HepG2 (cell line): Measurements from ENCODE around the gene LSM12. TPM values are rescaled to one million over a fixed set of nuclear protein-coding genes. Genes with fewer than 3 reads are reported as not detected.

ENCODE experiments used
- AGO1 ChIP-seq: fragments of 200-400 bp; formaldehyde crosslinking; IDR thresholded peaks from 2 replicates; pipeline ENCODE4 v1.6.1; 2017; ENCODE audit warnings: mild to moderate bottlenecking, low read depth, low read length, moderate library complexity; ENCODE audit not compliant: poor library complexity, severe bottlenecking
- CCDC6 ChIP-seq: sonication (generic); formaldehyde crosslinking; IDR thresholded peaks from 2 replicates; pipeline ENCODE4 v1.8.1; 2022; ENCODE audit warnings: mild to moderate bottlenecking, missing genetic modification reagents, moderate library complexity
- GATAD2A ChIP-seq: IDR thresholded peaks from 2 replicates; pipeline ENCODE4 v1.6.1; 2016
- HMG20B ChIP-seq: conservative IDR thresholded peaks from 2 replicates; pipeline ENCODE4 v1.6.1; 2016; ENCODE audit warnings: missing genetic modification reagents, missing compliant biosample characterization
- HNF4G ChIP-seq, 2 experiments: sonication (generic) in 1 of 2; formaldehyde crosslinking in 1 of 2; IDR thresholded peaks; 2 replicates each; pipeline versions ENCODE4 v1.4.0 to v1.6.1; 2011 to 2020; ENCODE audit warnings: borderline replicate concordance in 2 of 2, low read depth in 2 of 2, mild to moderate bottlenecking in 2 of 2, low read length in 1 of 2, missing genetic modification reagents in 1 of 2, moderate library complexity in 1 of 2
- IRF2 ChIP-seq: IDR thresholded peaks from 2 replicates; pipeline ENCODE4 v1.6.1; 2018; ENCODE audit warnings: missing genetic modification reagents, missing compliant biosample characterization
- KAT8 ChIP-seq: IDR thresholded peaks from 2 replicates; pipeline ENCODE4 v1.6.1; 2016; ENCODE audit warnings: missing genetic modification reagents, missing compliant biosample characterization
- KDM1A ChIP-seq: IDR thresholded peaks from 2 replicates; pipeline ENCODE4 v1.6.1; 2016; ENCODE audit warnings: missing compliant biosample characterization
- KLF13 ChIP-seq: sonication (generic); formaldehyde crosslinking; IDR thresholded peaks from 2 replicates; pipeline ENCODE4 v1.4.0; 2020; ENCODE audit warnings: mild to moderate bottlenecking, missing genetic modification reagents
- LCORL ChIP-seq, 2 experiments: fragments of 450-650 bp in 1 of 2; sonication (generic) in 1 of 2; formaldehyde crosslinking in 1 of 2; IDR thresholded peaks; 2 replicates each; pipeline versions ENCODE4 v1.5.0 to v1.6.1; 2017 to 2020; ENCODE audit warnings: antibody characterized with exemption in 1 of 2, missing genetic modification reagents in 1 of 2
- MAFG ChIP-seq: sonication (generic); formaldehyde crosslinking; IDR thresholded peaks from 2 replicates; pipeline ENCODE4 v1.5.1; 2020; ENCODE audit warnings: mild to moderate bottlenecking, missing genetic modification reagents
- MBD4 ChIP-seq: IDR thresholded peaks from 2 replicates; pipeline ENCODE4 v1.6.1; 2012; ENCODE audit warnings: low read length, inconsistent platforms, borderline replicate concordance
- MBNL3 ChIP-seq: fragments of 250-450 bp; sonication (Bioruptor Pico); conservative IDR thresholded peaks from 2 replicates; pipeline ENCODE4 v1.8.0; 2022; ENCODE audit warnings: mild to moderate bottlenecking, inconsistent platforms
- MEIS1 ChIP-seq: sonication (generic); formaldehyde crosslinking; IDR thresholded peaks from 2 replicates; pipeline ENCODE4 v1.9.0; 2021; ENCODE audit warnings: mild to moderate bottlenecking, missing genetic modification reagents, moderate library complexity, borderline replicate concordance
- RARA ChIP-seq: IDR thresholded peaks from 2 replicates; pipeline ENCODE4 v1.6.1; 2016; ENCODE audit warnings: missing genetic modification reagents, missing compliant biosample characterization
- SMAD1 ChIP-seq: sonication (generic); formaldehyde crosslinking; IDR thresholded peaks from 2 replicates; pipeline ENCODE4 v1.4.0; 2020; ENCODE audit warnings: missing genetic modification reagents, low read depth, mild to moderate bottlenecking, borderline replicate concordance
- TBX3 ChIP-seq: fragments of 450-650 bp; IDR thresholded peaks from 2 replicates; pipeline ENCODE4 v1.6.1; 2017; ENCODE audit warnings: antibody characterized with exemption, mild to moderate bottlenecking, inconsistent platforms, borderline replicate concordance
- ZBTB1 ChIP-seq: sonication (generic); formaldehyde crosslinking; IDR thresholded peaks from 2 replicates; pipeline ENCODE4 v1.4.0; 2020; ENCODE audit warnings: missing genetic modification reagents, borderline replicate concordance
- ZBTB49 ChIP-seq: sonication (generic); formaldehyde crosslinking; IDR thresholded peaks from 2 replicates; pipeline ENCODE4 v1.4.0; 2020; ENCODE audit warnings: missing genetic modification reagents, borderline replicate concordance
- ZFP36L2 ChIP-seq: sonication (generic); formaldehyde crosslinking; IDR thresholded peaks from 2 replicates; pipeline ENCODE4 v1.4.0; 2020; ENCODE audit warnings: missing genetic modification reagents
- ZMAT3 ChIP-seq: sonication (generic); formaldehyde crosslinking; conservative IDR thresholded peaks from 2 replicates; pipeline ENCODE4 v1.7.0; 2021; ENCODE audit warnings: missing genetic modification reagents
- ZNF12 ChIP-seq: sonication (generic); formaldehyde crosslinking; IDR thresholded peaks from 2 replicates; pipeline ENCODE4 v1.5.0; 2020; ENCODE audit warnings: missing genetic modification reagents
- ZNF317 ChIP-seq: sonication (generic); formaldehyde crosslinking; IDR thresholded peaks from 2 replicates; pipeline ENCODE4 v1.5.0; 2020; ENCODE audit warnings: mild to moderate bottlenecking, missing genetic modification reagents
- ZNF34 ChIP-seq: sonication (generic); formaldehyde crosslinking; IDR thresholded peaks from 2 replicates; pipeline ENCODE4 v1.4.0; 2020; ENCODE audit warnings: mild to moderate bottlenecking, missing genetic modification reagents, borderline replicate concordance
- ZNF468 ChIP-seq: sonication (generic); formaldehyde crosslinking; IDR thresholded peaks from 2 replicates; pipeline ENCODE4 v1.8.0; 2022; ENCODE audit warnings: mild to moderate bottlenecking, moderate library complexity, missing genetic modification reagents
- ZNF652 ChIP-seq: IDR thresholded peaks from 2 replicates; pipeline ENCODE4 v1.6.1; 2016; ENCODE audit warnings: low read depth, borderline replicate concordance
- ZNF691 ChIP-seq: sonication (generic); formaldehyde crosslinking; IDR thresholded peaks from 2 replicates; pipeline ENCODE4 v1.4.0; 2020; ENCODE audit warnings: missing genetic modification reagents, low read depth, mild to moderate bottlenecking, borderline replicate concordance
- ZNF713 ChIP-seq: sonication (generic); formaldehyde crosslinking; IDR thresholded peaks from 2 replicates; pipeline ENCODE4 v1.4.0; 2020; ENCODE audit warnings: mild to moderate bottlenecking, missing genetic modification reagents
- ZNF761 ChIP-seq: sonication (generic); formaldehyde crosslinking; conservative IDR thresholded peaks from 2 replicates; pipeline ENCODE4 v1.4.0; 2020; ENCODE audit warnings: mild to moderate bottlenecking, missing genetic modification reagents
- polyA plus RNA-seq, 8 experiments: library from polyadenylated mRNA; depleted of rRNA in 3 of 8; stranded (reverse) in 7 of 8; unstranded in 1 of 8; fragments of >200 nt; fragmentation: Illumina TruSeq in 4 of 8; extraction: Trizol in 4 of 8; gene quantifications; 2 replicates each; pipeline versions ENCODE4 v1.2.1 to v1.2.3, GENCODE V29; 2011 to 2016; ENCODE audit warnings: low read depth in 4 of 8, missing spikeins in 1 of 8, mixed read lengths in 1 of 8; ENCODE audit not compliant: insufficient read depth in 1 of 8
- total RNA-seq, 5 experiments: library from RNA; depleted of rRNA; stranded (reverse); fragments of >200 nt; fragmentation: Illumina TruSeq; extraction: Trizol; gene quantifications; 2 replicates each; pipeline ENCODE4 v1.2.3, GENCODE V29; 2016; ENCODE audit warnings: low read depth in 1 of 5

LSM12 gene
- total and polyA plus RNA-seq, 2 of the 13 experiments (the other 11 are each of a cell fraction or from before 2014, with no cell fraction given): 52.8 to 55.7 TPM

GRCh38 chr17:43994272-43995149 is 72.0 kb downstream of the LSM12 start (continued):
- TF ChIP-seq ZNF468 (CRISPR knock-in tag) (no peak), HMG20B (CRISPR knock-in tag) (no peak), MBD4 (no peak), MEIS1 (no peak), ZBTB49 (no peak), ZFP36L2 (CRISPR knock-in tag) (no peak), ZMAT3 (0 out of 2 replicates have a peak, but pooled peaks have one; percentile 52), KAT8 (CRISPR knock-in tag) (no peak), ZNF761 (CRISPR knock-in tag) (no peak), ZNF34 (CRISPR knock-in tag) (no peak), ZNF652 (CRISPR knock-in tag) (no peak), ZNF691 (CRISPR knock-in tag) (no peak; the same call in 1 of the 2 replicates), ZNF713 (CRISPR knock-in tag) (no peak), GATAD2A (CRISPR knock-in tag) (peak; percentile 69), KLF13 (CRISPR knock-in tag) (no peak), AGO1 (no peak), ZNF317 (CRISPR knock-in tag) (no peak), MBNL3 (CRISPR knock-in tag) (no peak), HNF4G (IDR thresholded peaks at IDR 0.05; ENCODE audit: borderline replicate concordance, low read depth, low read length) (no peak), HNF4G (CRISPR knock-in tag; IDR thresholded peaks at IDR 0.05; ENCODE audit: borderline replicate concordance, low read depth) (no peak), ZNF12 (CRISPR knock-in tag) (no peak), TBX3 (no peak), LCORL (IDR thresholded peaks at IDR 0.05) (no peak), LCORL (CRISPR knock-in tag; IDR thresholded peaks at IDR 0.05) (peak; percentile 34; the same call in 1 of the 2 replicates), MAFG (CRISPR knock-in tag) (no peak), RARA (CRISPR knock-in tag) (no peak), CCDC6 (CRISPR knock-in tag) (no peak), ZBTB1 (CRISPR knock-in tag) (no peak), IRF2 (CRISPR knock-in tag) (0 out of 2 replicates have a peak, but pooled peaks have one; percentile 17), KDM1A (CRISPR knock-in tag) (no peak), SMAD1 (CRISPR knock-in tag) (no peak)
